ENCODE results near the gene FHIT.

- no peak for TF ChIP-seq CTCF (IDR thresholded peaks at IDR 0.05; ENCODE audit: low read depth, low read length, missing input control)
- no peak for TF ChIP-seq NR2F2 (IDR thresholded peaks at IDR 0.05)
- TF ChIP-seq TAF1 (conservative IDR thresholded peaks at IDR 0.05): no peak
Measured at GRCh38 chr3:60549863-60550262, 701.4 kb downstream of the FHIT start.

Measured in liver (tissue), 3 donors.